GM19025 (cell line): ENCODE measurements around the gene SH3BP2.

Experiments used
- ATAC-seq: cut with Tn5 transposase; IDR thresholded peaks from one replicate; pipeline ENCODE4 v1.9.1; 2021; ENCODE audit warnings: mild to moderate bottlenecking, low read depth, moderate library complexity; ENCODE audit not compliant: unreplicated experiment

SH3BP2 gene

GRCh38 chr4:2830632-2831610 lies 38.0 kb downstream of the SH3BP2 start:
- ATAC-seq, result no peak

- no peak for ATAC-seq
Observed at GRCh38 chr4:2831611-2832308, 38.9 kb downstream of the SH3BP2 start.

- no peak for ATAC-seq
Observed at GRCh38 chr4:2832309-2832980, 39.6 kb downstream of the SH3BP2 start.

- ATAC-seq, result no peak
Observed at GRCh38 chr4:2832981-2833670, 40.2 kb downstream of the SH3BP2 start.

- no peak for ATAC-seq
Observed at GRCh38 chr4:2833671-2834000, 40.8 kb downstream of the SH3BP2 start.

GRCh38 chr4:2834001-2834921 lies 41.4 kb downstream of the SH3BP2 start:
- ATAC-seq, result no peak

GRCh38 chr4:2835978-2836377 lies 43.1 kb downstream of the SH3BP2 start:
- no peak for ATAC-seq

GRCh38 chr4:2836391-2836859 lies 43.5 kb downstream of the SH3BP2 start:
- no peak for ATAC-seq

- no peak for ATAC-seq
Observed at GRCh38 chr4:2837110-2837903, 44.4 kb downstream of the SH3BP2 start.

GRCh38 chr4:2837904-2838496 lies 45.1 kb downstream of the SH3BP2 start:
- no peak for ATAC-seq

- no peak for ATAC-seq
Observed at GRCh38 chr4:2839060-2839459, 46.2 kb downstream of the SH3BP2 start.

GRCh38 chr4:2842687-2843262 lies 49.9 kb downstream of the SH3BP2 start:
- ATAC-seq, result no peak

GRCh38 chr4:2843263-2843940 lies 50.5 kb downstream of the SH3BP2 start, which contains the start of gene ADD1:
Gene ADD1, plus strand, starts transcription at chr4:2843844. Its CDS starts 32,072 bp downstream, at chr4:2875916.
- peak; percentile 83 for ATAC-seq

GRCh38 chr4:2843941-2844584 lies 51.2 kb downstream of the SH3BP2 start:
- ATAC-seq, result peak; percentile 15

GRCh38 chr4:2846172-2846571 lies 53.3 kb downstream of the SH3BP2 start:
- ATAC-seq, result no peak

- ATAC-seq, result no peak
Observed at GRCh38 chr4:2847302-2847871, 54.5 kb downstream of the SH3BP2 start.
